Hematopoietic multipotent progenitor cell treated with erythropoietin and hydrocortisone succinate and interleukin-3 and kit ligand, for 17 days (in vitro differentiated cells): ENCODE results near the gene CXCL17.
"Not testable (repeated sequence)": the region's sequence is repeated elsewhere in the genome, so short reads cannot be mapped to it uniquely, and the experiment has no call there.

Experiments
- DNase-seq: peaks from one replicate; pipeline ENCODE4 v3.0.0-alpha.2; 2015; ENCODE audit warnings: low spot score

The CXCL17 gene

GRCh38 chr19:42442833-42443232 is at the start of gene CXCL17:
Gene CXCL17, minus strand, starts transcription at chr19:42442946. Its CDS starts 114 bp downstream, at chr19:42442832.
- no peak for DNase-seq

DNA sequence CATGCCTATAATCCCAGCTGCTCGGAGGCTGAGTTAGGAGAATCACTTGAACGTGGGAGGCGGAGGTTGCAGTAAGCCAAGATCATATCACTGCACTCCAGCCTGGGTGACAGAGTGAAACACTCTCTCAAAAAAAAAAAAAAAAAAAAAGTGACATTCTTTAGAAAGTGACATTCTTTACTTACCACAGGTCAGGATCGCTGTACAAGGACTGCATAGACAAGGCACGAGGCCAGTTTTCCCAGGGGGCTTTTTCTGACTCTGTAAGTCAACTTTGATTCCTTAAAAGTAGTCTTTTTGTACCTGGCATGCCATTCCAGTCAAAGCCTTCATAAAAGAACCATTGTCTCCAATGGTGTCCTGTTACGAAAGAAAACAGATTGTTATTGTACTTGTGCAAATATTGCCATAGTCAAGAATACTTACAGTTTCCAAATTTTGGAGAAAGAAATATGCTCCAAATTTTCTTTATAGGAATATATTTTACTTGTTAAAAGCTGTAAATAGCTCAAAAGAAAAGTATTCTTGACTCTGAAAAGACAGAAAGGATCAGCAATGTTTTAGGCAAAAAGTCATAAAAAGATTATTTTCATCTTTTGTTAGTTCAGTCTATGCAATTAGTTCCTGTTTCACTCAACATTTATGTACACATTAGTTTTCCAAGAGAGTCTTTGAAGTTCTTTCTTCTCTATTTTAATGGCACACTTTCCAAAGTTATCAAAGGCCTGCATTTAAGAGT is 46.2 kb upstream of the CXCL17 start:
- no peak for DNase-seq

DNA sequence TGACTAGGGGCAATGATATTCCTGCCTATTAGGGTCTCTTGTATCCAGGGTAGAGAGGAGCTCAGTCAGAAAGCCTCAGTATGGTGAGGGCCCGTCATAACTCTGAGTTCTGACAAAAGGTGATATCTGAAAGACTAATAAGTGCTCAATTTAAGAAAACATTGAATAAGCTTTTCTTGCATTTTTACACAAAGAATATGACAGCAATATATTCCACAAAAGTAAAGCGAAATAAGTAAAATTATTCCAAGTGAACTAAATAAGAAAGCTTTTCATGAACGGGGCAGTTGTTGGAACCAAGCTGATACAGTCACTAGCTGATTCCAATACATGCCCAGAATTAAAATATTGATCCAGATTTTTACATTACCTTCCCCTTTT is 45.0 kb upstream of the CXCL17 start:
- DNase-seq, result no peak

DNA sequence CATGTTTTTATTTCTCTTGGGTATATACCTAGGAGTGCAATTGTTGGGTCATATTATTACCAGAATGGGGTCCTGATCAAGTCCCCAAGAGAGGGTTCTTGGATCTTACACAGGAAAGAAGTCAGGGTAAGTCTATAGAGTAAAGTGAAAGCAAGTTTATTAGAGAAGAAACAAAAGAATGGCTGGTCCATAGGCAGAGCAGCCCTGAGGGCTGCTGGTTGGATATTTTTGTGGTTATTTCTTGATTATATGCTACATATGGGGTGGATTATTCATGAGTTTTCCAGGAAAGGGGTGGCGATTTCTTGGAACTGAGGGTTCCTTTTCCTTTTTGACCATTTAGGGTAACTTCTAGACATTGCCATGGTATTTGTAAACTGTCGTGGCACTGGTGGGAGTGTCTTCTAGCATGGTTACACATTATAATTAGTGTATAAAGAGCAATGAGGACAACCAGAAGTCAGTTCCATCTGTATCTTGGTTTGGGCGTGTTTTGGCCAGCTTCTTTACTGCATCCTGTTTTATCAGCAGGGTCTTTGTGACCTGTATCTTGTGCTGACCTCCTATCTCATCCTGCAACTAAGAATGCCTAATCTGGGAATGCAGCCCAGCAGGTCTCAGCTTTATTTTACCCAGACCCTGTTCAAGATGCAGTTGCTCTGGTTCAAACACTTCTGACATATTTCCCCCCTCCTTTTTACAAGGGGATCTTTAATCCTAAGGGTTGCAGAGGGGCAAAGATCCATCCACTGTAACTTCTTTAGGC is 44.5 kb upstream of the CXCL17 start:
- no peak for DNase-seq

DNA sequence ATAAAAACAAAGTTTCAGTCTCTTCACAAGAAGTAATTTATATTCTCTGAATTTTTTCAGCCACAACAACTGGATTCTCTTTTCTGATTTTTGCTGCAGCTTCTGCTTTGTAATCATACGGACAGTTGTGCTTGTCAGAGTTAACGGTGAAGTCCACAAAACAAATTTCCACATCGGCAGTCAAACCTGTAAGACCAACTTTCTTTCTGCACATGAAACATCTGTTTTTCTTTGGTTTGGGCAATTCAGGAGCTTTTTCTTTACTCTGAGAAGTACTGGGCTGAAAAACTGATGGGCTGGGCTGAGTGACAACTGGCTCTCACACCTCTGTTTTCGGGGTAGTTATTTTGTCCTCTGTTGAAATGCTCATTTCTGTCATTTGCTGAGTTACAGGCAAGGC is 42.3 kb upstream of the CXCL17 start:
- not testable (repeated sequence) for DNase-seq

DNA sequence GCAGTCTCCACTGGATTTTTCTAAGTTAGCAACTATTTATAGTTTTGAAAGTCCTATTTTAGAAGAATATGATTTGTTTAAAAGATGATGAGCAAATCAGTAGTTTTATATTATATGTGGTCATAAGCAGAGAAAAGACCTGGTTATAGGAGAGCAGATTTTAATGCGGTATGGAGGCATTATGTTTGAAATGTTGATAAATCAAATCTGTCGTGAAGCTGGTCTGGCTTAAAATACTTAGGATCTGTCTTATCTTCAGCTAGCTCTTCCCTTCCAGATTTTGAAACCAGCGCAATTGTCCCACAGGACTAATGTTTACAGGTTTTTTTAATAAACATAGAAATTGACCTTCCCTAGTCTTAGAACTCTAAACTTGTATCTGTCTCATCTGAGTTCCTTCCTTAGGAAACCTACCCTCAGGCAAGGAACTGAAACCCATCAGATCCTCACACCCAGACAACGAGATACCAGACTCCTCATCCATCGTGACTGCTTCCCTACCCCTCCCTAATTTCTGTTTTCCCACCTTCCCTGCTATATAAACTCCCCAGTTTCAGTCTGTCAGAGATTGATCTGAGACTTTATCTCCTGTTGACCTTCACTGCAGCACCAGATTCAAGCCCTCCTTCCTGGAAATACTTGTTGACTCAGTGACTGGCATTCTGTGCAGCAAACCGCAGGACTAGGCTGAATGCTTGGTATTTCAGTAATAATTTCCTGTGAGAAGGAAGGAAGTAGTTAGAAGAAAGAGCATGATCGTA is 37.8 kb upstream of the CXCL17 start:
- no peak for DNase-seq

DNA sequence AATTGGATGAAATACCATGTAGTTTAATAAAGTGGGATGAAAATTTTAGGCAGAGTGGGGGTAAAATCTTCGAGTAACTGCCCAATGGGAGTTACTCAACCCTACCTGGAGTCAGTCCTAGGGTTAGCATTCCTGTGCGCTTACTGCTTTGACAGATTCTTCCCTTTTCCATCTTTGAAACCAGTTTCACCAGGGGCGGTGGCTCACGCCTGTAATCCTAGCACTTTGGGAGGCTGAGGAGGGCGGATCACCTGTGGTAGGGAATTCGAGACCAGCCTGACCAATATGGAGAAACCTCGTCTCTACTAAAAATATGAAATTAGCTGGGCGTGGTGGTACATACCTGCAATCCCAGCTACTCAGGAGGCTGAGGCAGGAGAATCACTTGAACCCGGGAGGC is 37.0 kb upstream of the CXCL17 start:
- no peak for DNase-seq

DNA sequence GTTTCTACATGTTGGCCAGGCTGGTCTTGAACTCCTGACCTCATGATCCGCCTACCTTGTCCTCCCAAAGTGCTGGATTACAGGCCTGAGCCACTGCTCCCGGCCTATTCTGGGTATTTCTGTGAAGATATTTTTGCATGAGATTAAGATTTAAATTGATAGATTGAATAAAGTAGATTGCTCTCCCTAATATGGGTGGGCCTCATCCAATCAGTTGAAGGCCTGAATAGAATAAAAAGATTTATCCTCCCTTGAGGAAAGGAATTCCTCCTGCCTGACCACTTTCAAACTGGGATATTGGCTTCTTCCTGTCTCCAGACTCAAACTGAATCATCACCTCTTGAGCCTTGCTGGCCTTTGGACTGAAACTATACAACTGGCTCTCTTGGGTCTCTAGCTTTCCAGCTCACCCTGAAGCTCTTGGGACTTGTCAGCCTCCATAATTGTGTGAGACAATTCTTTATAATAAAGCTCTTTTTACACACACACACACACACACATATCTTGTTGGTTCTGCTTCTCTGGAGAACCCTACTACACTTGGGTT is 36.1 kb upstream of the CXCL17 start:
- DNase-seq, result no peak

- no peak for DNase-seq
Observed at GRCh38 chr19:42477933-42478332, 35.2 kb upstream of the CXCL17 start.

DNA sequence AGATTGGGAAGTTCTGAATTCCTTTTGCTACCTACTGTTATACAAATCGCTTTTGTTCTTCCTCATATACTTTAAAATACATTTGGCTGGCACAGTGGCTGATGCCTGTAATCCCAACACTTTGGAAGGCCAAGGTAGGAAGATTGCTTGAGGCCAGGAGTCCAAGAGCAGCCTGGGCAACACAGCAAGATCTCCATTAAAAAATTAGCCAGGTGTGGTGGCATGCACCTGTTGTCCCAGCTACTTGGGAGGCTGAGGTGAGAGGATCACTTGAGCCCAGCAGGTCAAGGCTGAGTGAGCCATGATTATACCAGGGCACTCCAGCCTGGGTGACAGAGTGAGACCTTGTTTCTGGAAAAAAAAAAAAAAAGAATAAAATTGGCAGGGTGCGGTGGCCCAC is 34.4 kb upstream of the CXCL17 start:
- DNase-seq, result no peak

DNA sequence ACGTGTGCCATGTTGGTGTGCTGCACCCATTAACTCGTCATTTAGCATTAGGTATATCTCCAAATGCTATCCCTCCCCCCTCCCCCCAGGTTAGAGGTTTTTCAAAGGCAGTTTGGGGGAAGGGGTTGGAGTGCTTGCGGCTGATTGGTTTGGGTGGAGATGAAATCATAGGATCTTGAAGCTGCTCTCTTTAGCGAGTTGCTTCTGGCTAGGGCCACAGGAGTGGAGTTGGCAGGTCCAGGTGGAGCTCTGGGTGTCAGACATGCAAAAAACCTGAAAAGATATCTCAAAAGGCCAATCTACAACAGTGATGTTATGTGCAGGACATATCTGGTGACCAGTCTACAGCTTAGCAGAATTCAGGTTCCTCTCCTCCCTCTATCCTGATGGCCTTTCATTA is 32.6 kb upstream of the CXCL17 start:
- DNase-seq, result no peak

GRCh38 chr19:42474743-42475142 is 32.0 kb upstream of the CXCL17 start:
- no peak for DNase-seq

DNA sequence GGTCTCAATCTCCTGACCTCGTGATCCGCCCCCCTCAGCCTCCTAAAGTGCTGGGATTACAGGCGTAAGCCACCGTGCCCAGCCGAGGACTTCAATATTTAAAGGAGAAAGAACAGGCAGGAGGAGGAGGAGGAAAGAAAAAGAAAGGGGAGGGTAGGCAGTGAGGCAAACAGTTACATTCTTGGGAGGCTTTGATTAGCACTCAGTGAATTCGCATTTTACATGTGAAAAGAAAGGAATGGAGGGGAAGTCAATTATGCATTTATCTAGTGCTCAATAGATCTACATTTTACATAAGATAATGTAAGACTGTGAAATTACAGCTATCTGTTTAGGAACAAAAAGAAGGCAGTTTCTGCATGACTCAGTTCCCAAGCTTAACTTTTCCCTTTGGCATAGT is 30.9 kb upstream of the CXCL17 start:
- DNase-seq, result no peak

- DNase-seq, result no peak
Observed at GRCh38 chr19:42472402-42473147, 29.8 kb upstream of the CXCL17 start.

- no peak for DNase-seq
Observed at GRCh38 chr19:42471554-42472249, 29.0 kb upstream of the CXCL17 start.

GRCh38 chr19:42469311-42470235 is 26.8 kb upstream of the CXCL17 start:
- DNase-seq, result no peak

DNA sequence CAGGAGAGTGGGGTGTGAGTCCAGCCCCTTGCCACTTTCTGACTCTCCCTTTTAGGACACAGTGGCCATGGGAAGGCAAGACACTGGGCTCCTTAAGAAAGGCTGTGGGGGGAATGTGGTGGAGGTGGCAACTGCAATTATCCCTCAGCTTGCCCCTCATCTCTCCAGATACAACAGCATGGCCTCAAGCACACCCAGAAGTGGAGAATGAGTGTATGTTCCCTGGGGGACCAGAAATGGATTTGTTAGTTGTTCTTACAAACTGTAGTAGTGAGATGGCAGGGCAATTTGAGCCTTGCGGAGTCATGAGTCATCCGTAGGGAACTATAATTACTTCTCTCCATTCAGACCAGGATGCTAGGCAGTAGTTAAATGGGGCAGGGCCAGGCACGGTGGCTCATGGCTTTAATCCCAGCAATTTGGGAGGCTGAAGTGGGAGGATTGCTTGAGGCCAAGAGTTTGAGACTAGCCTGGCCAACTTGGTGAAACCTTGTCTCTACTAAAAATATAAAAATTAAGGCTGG is 25.6 kb upstream of the CXCL17 start:
- no peak for DNase-seq

DNA sequence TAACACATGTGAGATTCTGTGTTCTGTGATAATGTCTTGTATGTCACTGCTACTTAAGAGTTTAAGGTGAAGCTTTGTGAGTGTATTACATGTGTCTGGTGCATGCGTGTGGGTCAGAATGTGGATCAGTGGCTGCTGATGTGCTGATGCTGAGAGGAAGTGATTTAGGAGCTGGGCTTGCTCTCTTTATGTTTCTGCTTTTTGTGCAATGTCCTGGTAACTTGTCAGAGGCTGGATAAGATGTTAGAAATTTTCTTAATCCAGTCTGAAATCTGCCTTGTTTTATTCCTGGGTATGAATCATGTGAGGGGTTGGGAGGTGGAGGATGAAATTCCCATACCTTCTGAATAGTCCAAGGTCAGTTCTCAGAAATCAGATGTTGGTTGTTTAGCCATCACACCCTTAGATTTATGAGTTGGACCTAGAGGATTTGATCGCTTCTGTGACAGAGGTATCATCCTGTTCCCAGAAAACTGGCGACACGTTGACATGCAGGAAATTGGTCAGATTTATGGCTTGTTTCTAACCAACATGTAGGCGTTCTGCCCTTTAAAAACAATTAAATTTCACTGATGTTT is 24.5 kb upstream of the CXCL17 start:
- no peak for DNase-seq

DNA sequence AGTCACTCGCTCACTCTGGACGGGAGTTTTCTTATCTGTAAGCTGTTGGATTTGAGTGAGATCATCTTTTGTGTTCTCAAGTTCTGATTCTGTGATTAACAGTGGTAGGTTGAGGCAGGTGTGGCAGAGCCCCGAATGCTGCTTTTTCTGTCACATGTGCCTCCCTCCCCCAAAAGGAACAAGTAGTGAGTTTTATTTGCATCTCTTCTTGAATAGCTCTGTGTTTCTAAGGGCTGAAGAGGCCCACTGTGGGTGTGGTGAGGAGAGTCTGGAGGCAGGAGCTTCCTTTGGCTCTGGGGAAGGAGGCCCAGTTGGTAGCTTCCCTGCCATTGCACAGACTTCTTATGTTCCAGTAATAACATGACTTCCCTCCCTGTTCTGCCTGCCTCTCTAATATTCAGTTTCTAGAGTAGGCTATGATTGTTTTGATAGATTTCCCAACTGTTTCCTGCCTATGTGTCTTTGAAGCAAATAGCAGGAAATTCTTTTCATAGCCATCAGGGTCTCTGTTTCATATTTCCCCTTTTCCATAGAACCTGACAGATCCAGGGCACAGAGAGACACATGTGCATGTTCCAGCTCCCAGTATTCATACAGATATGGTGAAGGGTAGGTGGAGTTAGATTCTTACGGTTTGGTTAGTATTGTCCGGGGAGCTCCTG is 23.9 kb upstream of the CXCL17 start:
- no peak for DNase-seq
